ENCODE results near the gene FBXO3. TPM values are rescaled to one million over a fixed set of nuclear protein-coding genes. Genes with fewer than 3 reads are reported as not detected.

Gene FBXO3
- total and polyA plus RNA-seq, 2 of the 8 experiments (the other 6 are each of a cell fraction or from before 2014, with no cell fraction given) = 15.9 to 25.7 TPM

DNA sequence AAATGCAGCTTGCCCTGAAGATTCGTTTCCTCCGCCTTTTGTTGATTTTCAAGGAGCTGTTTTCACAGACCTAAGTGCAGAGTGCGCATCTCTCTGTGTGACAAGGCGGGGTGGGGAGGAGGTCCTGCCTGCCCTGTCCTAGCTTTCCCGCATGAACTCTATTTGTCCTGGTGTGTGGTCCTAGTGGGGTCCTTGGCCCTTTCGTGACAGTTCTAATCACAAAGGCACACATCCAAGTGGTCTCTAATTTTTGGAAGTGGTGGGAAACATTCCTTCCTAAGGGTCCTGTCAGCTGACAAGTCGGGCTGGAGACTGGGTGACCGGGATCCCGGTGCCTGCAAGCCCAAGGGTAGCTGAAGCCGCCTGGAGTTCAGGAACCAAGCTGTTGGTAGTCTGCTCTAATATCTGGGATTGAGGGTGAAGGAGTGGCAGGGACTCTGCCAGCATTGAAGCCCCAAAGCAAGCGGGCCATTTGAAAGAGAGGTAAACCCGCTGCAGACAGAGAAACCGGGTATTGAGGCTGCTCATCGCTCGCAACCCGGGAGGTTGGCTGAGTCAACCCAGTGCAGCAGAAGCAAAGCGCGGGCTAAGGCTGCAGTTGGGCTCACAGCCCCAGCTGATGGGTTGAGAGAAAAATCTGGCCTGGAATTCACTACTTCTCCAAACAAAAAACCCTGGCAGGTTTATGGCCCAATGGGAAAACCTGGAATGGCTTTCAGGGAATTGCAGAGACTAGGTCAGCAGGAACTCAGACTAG, 28.1 kb upstream of the FBXO3 start (continued):
- TF ChIP-seq HDAC2 (IDR thresholded peaks at IDR 0.05; ENCODE audit: borderline replicate concordance in 1 of 2, low read depth in 2 of 2, low read length in 2 of 2) = peak; percentile 70 to 75; a peak in 1 of 4 replicates
- no peak for TF ChIP-seq PHF8 (conservative IDR thresholded peaks at IDR 0.05; ENCODE audit: low read depth, low read length)
- TF ChIP-seq MAFK (IDR thresholded peaks at IDR 0.05; ENCODE audit: low read depth, low read length) = no peak
- TF ChIP-seq CHD1 (IDR thresholded peaks at IDR 0.05; ENCODE audit: low read depth, low read length) = no peak
- 0 out of 2 replicates have a peak, but pooled peaks have one; percentile 85 for TF ChIP-seq SP4 (IDR thresholded peaks at IDR 0.05; ENCODE audit: low read length)
- no peak for TF ChIP-seq BRCA1 (IDR thresholded peaks at IDR 0.05; ENCODE audit: low read depth, low read length)
- TF ChIP-seq POLR2A (IDR thresholded peaks at IDR 0.05; ENCODE audit: control extremely low read depth in 1 of 2, low read depth in 2 of 2, low read length in 2 of 2) = peak in 1 of 2 experiments; percentile 46; a peak in 1 of 3 replicates
- peak; percentile 48; the same call in 1 of the 2 replicates for TF ChIP-seq MAX (IDR thresholded peaks at IDR 0.05)
- no peak for TF ChIP-seq NRF1 (IDR thresholded peaks at IDR 0.05; ENCODE audit: low read depth, low read length)
- TF ChIP-seq POU5F1 (IDR thresholded peaks at IDR 0.05; ENCODE audit: low read depth, low read length) = peak; percentile 56; the same call in 1 of the 2 replicates
- peak; percentile 69; the same call in 1 of the 2 replicates for TF ChIP-seq TAF1 (IDR thresholded peaks at IDR 0.05; ENCODE audit: low read depth, low read length)
- peak; percentile 100 for TF ChIP-seq SP1 (IDR thresholded peaks at IDR 0.05; ENCODE audit: low read depth, low read length)
- peak; percentile 12 to 37 for TF ChIP-seq RAD21 (IDR thresholded peaks at IDR 0.05 in 1 of 2, conservative IDR thresholded peaks at IDR 0.05 in 1 of 2; ENCODE audit: low read depth in 2 of 2, low read length in 2 of 2)
- TF ChIP-seq TEAD4 (IDR thresholded peaks at IDR 0.05; ENCODE audit: low read depth, low read length) = peak; percentile 57; the same call in 1 of the 2 replicates
- TF ChIP-seq, protein P1, sequence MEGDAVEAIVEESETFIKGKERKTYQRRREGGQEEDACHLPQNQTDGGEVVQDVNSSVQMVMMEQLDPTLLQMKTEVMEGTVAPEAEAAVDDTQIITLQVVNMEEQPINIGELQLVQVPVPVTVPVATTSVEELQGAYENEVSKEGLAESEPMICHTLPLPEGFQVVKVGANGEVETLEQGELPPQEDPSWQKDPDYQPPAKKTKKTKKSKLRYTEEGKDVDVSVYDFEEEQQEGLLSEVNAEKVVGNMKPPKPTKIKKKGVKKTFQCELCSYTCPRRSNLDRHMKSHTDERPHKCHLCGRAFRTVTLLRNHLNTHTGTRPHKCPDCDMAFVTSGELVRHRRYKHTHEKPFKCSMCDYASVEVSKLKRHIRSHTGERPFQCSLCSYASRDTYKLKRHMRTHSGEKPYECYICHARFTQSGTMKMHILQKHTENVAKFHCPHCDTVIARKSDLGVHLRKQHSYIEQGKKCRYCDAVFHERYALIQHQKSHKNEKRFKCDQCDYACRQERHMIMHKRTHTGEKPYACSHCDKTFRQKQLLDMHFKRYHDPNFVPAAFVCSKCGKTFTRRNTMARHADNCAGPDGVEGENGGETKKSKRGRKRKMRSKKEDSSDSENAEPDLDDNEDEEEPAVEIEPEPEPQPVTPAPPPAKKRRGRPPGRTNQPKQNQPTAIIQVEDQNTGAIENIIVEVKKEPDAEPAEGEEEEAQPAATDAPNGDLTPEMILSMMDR (IDR thresholded peaks at IDR 0.05; ENCODE audit: control extremely low read depth in 1 of 3, insufficient read depth in 1 of 3, low read depth in 1 of 3, low read length in 3 of 3) = 0 out of 4 replicates have a peak, but pooled peaks of 1 of the 3 experiments have one; percentile 19
- peak; percentile 30; the same call in 1 of the 2 replicates for TF ChIP-seq CHD2 (IDR thresholded peaks at IDR 0.05; ENCODE audit: low read length)
- 0 out of 2 replicates have a peak, but pooled peaks have one; percentile 21 for TF ChIP-seq JUND (IDR thresholded peaks at IDR 0.05; ENCODE audit: low read length)
- TF ChIP-seq EP300 (IDR thresholded peaks at IDR 0.05; ENCODE audit: borderline replicate concordance in 1 of 2, low read depth in 2 of 2, low read length in 2 of 2) = peak in 1 of 2 experiments; percentile 89; a peak in 1 of 3 replicates
- no peak for TF ChIP-seq SP2 (IDR thresholded peaks at IDR 0.05; ENCODE audit: low read length)
- TF ChIP-seq KDM1A (IDR thresholded peaks at IDR 0.05; ENCODE audit: borderline replicate concordance, low read length) = peak; percentile 80; the same call in 1 of the 2 replicates
- TF ChIP-seq CEBPB (IDR thresholded peaks at IDR 0.05; ENCODE audit: low read depth, low read length) = peak; percentile 87

All from H1 (cell line).